Cardiac fibroblast (primary cell): Measurements from ENCODE around the gene SMIM8.

Experiments
- DNase-seq, 2 donors: peaks; one replicate each; pipeline versions ENCODE4 v3.0.0 to v3.0.0-alpha.2; 2010; ENCODE audit warnings: low read depth in 2 of 2
- H3K4me3 ChIP-seq, 2 donors: replicated peaks in 1 of 2; 1 replicate in 1 of 2; 2 replicates in 1 of 2; pipeline ENCODE4 v1.5.1; 2011; ENCODE audit warnings: low read depth in 2 of 2, low read length in 2 of 2, mild to moderate bottlenecking in 2 of 2, moderate library complexity in 1 of 2
- TF ChIP-seq, protein P1 (sequence below): IDR thresholded peaks from one replicate; pipeline ENCODE4 v1.5.1; 2011; ENCODE audit warnings: low read depth, mild to moderate bottlenecking, low read length, inconsistent platforms

SMIM8 gene

GRCh38 chr6:87357479-87358196 lies 35.2 kb downstream of the SMIM8 start:
- no peak overlapping the region for H3K4me3 ChIP-seq
- TF ChIP-seq, protein P1, sequence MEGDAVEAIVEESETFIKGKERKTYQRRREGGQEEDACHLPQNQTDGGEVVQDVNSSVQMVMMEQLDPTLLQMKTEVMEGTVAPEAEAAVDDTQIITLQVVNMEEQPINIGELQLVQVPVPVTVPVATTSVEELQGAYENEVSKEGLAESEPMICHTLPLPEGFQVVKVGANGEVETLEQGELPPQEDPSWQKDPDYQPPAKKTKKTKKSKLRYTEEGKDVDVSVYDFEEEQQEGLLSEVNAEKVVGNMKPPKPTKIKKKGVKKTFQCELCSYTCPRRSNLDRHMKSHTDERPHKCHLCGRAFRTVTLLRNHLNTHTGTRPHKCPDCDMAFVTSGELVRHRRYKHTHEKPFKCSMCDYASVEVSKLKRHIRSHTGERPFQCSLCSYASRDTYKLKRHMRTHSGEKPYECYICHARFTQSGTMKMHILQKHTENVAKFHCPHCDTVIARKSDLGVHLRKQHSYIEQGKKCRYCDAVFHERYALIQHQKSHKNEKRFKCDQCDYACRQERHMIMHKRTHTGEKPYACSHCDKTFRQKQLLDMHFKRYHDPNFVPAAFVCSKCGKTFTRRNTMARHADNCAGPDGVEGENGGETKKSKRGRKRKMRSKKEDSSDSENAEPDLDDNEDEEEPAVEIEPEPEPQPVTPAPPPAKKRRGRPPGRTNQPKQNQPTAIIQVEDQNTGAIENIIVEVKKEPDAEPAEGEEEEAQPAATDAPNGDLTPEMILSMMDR: no peak
- no peak for DNase-seq

GRCh38 chr6:87364602-87365252 lies 42.3 kb downstream of the SMIM8 start:
- TF ChIP-seq, protein P1: no peak
- H3K4me3 ChIP-seq: no peak overlapping the region
- peak in 1 of 2 donors; percentile 4 for DNase-seq

DNA sequence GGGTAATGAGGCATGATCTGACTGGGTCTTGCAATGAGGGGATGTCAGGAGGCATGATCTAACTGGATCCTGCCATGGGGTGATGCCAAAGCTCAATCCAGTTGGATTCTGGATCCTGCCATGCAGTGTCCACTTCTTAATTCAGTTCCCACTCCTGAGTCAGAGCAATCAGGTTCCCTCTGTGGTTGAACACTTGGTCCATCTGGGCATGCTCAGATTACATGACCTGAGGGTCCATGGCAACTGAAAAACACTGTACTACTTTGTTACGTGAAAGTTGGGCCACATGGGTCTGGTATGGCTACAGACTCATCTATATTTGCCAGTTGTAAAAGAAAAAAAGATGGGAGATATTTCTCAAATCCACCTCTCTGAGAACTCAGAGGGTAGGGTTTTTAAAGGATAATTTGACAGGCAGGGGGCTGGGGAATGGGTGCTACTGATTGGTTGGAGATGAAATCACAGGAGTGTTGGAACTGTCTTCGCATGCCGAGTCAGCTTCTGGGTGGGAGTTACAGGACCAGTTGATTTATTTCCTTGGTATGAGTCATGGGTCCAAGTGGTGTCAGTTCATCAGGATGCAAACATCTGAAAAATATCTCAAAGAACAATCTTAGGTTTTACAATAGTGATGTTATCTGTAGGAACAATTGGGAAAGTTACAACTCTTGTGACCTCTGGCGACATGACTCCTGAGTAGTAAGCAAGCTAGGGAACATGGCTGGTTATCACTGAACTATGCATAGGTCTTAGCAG lies 43.9 kb downstream of the SMIM8 start:
- peak in 1 of 2 donors; percentile 6 for DNase-seq
- no peak overlapping the region for H3K4me3 ChIP-seq
- TF ChIP-seq, protein P1: no peak

- no peak for DNase-seq
- TF ChIP-seq, protein P1: no peak
- H3K4me3 ChIP-seq: no peak overlapping the region
Observed at GRCh38 chr6:87366899-87367298, 44.5 kb downstream of the SMIM8 start.

DNA sequence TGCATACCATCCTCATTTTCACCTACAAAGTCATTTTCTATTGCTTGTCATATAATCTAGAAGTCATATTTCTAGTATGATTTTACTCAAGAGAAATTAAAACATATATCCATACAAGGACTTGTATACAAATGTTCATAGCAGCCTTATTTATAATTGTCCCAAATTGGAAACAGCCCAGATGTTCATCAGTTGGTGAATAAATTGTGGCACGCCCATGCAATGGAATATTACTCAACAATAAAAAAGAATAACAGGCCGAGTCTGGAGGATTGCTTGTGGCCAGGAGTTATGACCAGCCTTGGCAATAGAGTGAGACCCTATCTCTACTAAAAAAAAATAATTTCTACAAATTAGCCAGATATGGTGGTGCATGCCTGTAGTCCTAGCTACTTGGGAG lies 51.0 kb downstream of the SMIM8 start:
- DNase-seq: no peak
- TF ChIP-seq, protein P1: no peak
- no peak overlapping the region for H3K4me3 ChIP-seq

GRCh38 chr6:87375315-87375714 lies 52.9 kb downstream of the SMIM8 start:
- DNase-seq: no peak
- TF ChIP-seq, protein P1: no peak
- H3K4me3 ChIP-seq: no peak overlapping the region
